ENCODE results near the gene PSME1.

DNA sequence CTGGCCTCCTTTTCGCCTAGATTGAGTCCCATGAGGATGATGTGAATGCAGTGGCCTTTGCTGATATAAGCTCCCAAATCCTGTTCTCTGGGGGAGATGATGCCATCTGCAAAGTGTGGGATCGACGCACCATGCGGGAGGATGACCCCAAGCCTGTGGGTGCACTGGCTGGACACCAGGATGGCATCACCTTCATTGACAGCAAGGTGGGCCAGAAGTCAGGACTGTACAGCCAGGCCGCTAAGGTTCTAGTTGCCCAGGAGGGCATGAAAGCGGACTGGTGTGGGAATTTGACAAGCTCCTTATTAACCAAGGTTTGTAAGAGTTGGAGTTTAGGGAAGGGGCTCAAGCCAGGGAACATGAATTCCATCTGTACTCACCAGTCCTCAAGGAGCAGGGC is 16.3 kb upstream of the PSME1 start:
- TF ChIP-seq, protein P1, sequence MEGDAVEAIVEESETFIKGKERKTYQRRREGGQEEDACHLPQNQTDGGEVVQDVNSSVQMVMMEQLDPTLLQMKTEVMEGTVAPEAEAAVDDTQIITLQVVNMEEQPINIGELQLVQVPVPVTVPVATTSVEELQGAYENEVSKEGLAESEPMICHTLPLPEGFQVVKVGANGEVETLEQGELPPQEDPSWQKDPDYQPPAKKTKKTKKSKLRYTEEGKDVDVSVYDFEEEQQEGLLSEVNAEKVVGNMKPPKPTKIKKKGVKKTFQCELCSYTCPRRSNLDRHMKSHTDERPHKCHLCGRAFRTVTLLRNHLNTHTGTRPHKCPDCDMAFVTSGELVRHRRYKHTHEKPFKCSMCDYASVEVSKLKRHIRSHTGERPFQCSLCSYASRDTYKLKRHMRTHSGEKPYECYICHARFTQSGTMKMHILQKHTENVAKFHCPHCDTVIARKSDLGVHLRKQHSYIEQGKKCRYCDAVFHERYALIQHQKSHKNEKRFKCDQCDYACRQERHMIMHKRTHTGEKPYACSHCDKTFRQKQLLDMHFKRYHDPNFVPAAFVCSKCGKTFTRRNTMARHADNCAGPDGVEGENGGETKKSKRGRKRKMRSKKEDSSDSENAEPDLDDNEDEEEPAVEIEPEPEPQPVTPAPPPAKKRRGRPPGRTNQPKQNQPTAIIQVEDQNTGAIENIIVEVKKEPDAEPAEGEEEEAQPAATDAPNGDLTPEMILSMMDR (optimal IDR thresholded peaks at IDR 0.05 in 1 of 3, IDR thresholded peaks at IDR 0.05 in 1 of 3, conservative IDR thresholded peaks at IDR 0.05 in 1 of 3; ENCODE audit: extremely low read depth in 1 of 3, insufficient read depth in 2 of 3, low read length in 3 of 3), result no peak
- no peak for TF ChIP-seq EZH2 (IDR thresholded peaks at IDR 0.05; ENCODE audit: low read length)

Measured in keratinocyte (primary cell).